K562 (cell line): ENCODE data around the gene RNF213.

Experiments
- AFF4 ChIP-seq: sonication (generic); formaldehyde crosslinking; IDR thresholded peaks from 2 replicates; pipeline ENCODE4 v1.8.0; 2023; ENCODE audit warnings: mild to moderate bottlenecking, missing genetic modification reagents
- ATF1 ChIP-seq, 2 experiments: fragments of 450-650 bp in 1 of 2; IDR thresholded peaks; 2 replicates each; pipeline ENCODE4 v1.6.1; 2016; ENCODE audit warnings: missing compliant biosample characterization in 1 of 2, missing genetic modification characterization in 1 of 2
- CREB1 ChIP-seq, 2 experiments: sonication (generic) in 1 of 2; formaldehyde crosslinking in 1 of 2; IDR thresholded peaks; 2 replicates each; pipeline versions ENCODE4 v1.6.1 to v1.8.0; 2012 to 2022; ENCODE audit warnings: inconsistent platforms in 1 of 2, mild to moderate bottlenecking in 1 of 2, missing genetic modification reagents in 1 of 2, moderate library complexity in 1 of 2
- CTCF ChIP-seq, 3 experiments: IDR thresholded peaks in 2 of 3; conservative IDR thresholded peaks in 1 of 3; 2 replicates each; pipeline ENCODE4 v1.5.1; 2011 to 2012; ENCODE audit warnings: low read length in 3 of 3, mild to moderate bottlenecking in 3 of 3, control low read depth in 2 of 3, improper control_type of control experiment in 1 of 3, inconsistent platforms in 1 of 3, low read depth in 1 of 3, mixed read lengths in 1 of 3, moderate library complexity in 1 of 3; ENCODE audit not compliant: insufficient read depth in 2 of 3
- DEAF1 ChIP-seq: fragments of 450-650 bp; formaldehyde crosslinking; IDR thresholded peaks from 2 replicates; pipeline ENCODE4 v1.4.0; 2020; ENCODE audit warnings: mild to moderate bottlenecking, moderate library complexity
- GATAD2A ChIP-seq: fragments of 450-650 bp; IDR thresholded peaks from 2 replicates; pipeline ENCODE4 v1.6.1; 2017
- KLF10 ChIP-seq: fragments of 250-450 bp; sonication (Bioruptor Pico); IDR thresholded peaks from 2 replicates; pipeline ENCODE4 v1.6.1; 2021; ENCODE audit warnings: matching md5 sums
- MAFK ChIP-seq: IDR thresholded peaks from 2 replicates; pipeline ENCODE4 v1.6.1; 2011; ENCODE audit warnings: low read length, improper control_type of control experiment
- POLR2AphosphoS5 ChIP-seq: IDR thresholded peaks from 2 replicates; pipeline ENCODE4 v1.6.1; 2011; ENCODE audit warnings: mild to moderate bottlenecking, low read depth, low read length, moderate library complexity; ENCODE audit not compliant: control insufficient read depth, insufficient read depth
- SP1 ChIP-seq: sonication (generic); formaldehyde crosslinking; IDR thresholded peaks from 2 replicates; pipeline ENCODE4 v1.8.1; 2022; ENCODE audit warnings: mild to moderate bottlenecking, missing genetic modification reagents
- USF2 ChIP-seq: sonication (generic); formaldehyde crosslinking; IDR thresholded peaks from 2 replicates; pipeline ENCODE4 v1.5.0; 2020; ENCODE audit warnings: missing genetic modification reagents
- YY1 ChIP-seq, 3 experiments: IDR thresholded peaks; 2 replicates each; pipeline ENCODE4 v1.6.1; 2011; ENCODE audit warnings: low read length in 2 of 3, mild to moderate bottlenecking in 2 of 3, moderate library complexity in 2 of 3, borderline replicate concordance in 1 of 3, control low read depth in 1 of 3, low read depth in 1 of 3; ENCODE audit not compliant: insufficient read depth in 3 of 3, insufficient replicate concordance in 2 of 3, control insufficient read depth in 1 of 3, insufficient read length in 1 of 3; ENCODE audit errors: extremely low read depth in 1 of 3
- ZNF3 ChIP-seq: fragments of 250-450 bp; sonication (Bioruptor Pico); IDR thresholded peaks from 2 replicates; pipeline ENCODE4 v1.5.0; 2021; ENCODE audit warnings: mild to moderate bottlenecking, moderate library complexity
- ZNF696 ChIP-seq: fragments of 250-450 bp; sonication (Bioruptor Pico); conservative IDR thresholded peaks from 2 replicates; pipeline ENCODE4 v1.4.0; 2020; ENCODE audit warnings: mild to moderate bottlenecking, moderate library complexity

GRCh38 chr17:80393241-80393890, 132.7 kb downstream of the RNF213 start:
- TF ChIP-seq ZNF696 (CRISPR knock-in tag) (no peak), USF2 (CRISPR knock-in tag) (no peak), CTCF (IDR thresholded peaks at IDR 0.05 in 2 of 3, conservative IDR thresholded peaks at IDR 0.05 in 1 of 3; ENCODE audit: insufficient read depth in 2 of 3, low read depth in 1 of 3, low read length in 3 of 3) (no peak), AFF4 (CRISPR knock-in tag) (no peak), SP1 (CRISPR knock-in tag) (no peak), CREB1 (IDR thresholded peaks at IDR 0.05) (no peak), CREB1 (CRISPR knock-in tag; IDR thresholded peaks at IDR 0.05) (no peak), POLR2AphosphoS5 (no peak), ATF1 (CRISPR knock-in tag; IDR thresholded peaks at IDR 0.05) (no peak), ATF1 (tag; IDR thresholded peaks at IDR 0.05) (no peak), ZNF3 (CRISPR knock-in tag) (no peak), MAFK (no peak), GATAD2A (no peak), DEAF1 (CRISPR knock-in tag) (no peak), KLF10 (no peak), YY1 (IDR thresholded peaks at IDR 0.05; ENCODE audit: borderline replicate concordance in 1 of 3, control insufficient read depth in 1 of 3, extremely low read depth in 1 of 3, insufficient read depth in 3 of 3, insufficient read length in 1 of 3, insufficient replicate concordance in 2 of 3, low read depth in 1 of 3, low read length in 2 of 3) (no peak)
